Measurements from ENCODE around the gene ITIH5.

Gene ITIH5

GRCh38 chr10:7545261-7545660 is 121.5 kb downstream of the ITIH5 start:
- DNase-seq = no peak

GRCh38 chr10:7544203-7544602 is 122.6 kb downstream of the ITIH5 start:
- DNase-seq = no peak

GRCh38 chr10:7542189-7542914 is 124.4 kb downstream of the ITIH5 start:
- DNase-seq = no peak

GRCh38 chr10:7541137-7542087 is 125.4 kb downstream of the ITIH5 start:
- no peak for DNase-seq

- DNase-seq = no peak
These were observed 127.7 kb downstream of the ITIH5 start for GRCh38 chr10:7538970-7539654.

GRCh38 chr10:7537126-7537525 is 129.6 kb downstream of the ITIH5 start:
- DNase-seq = no peak

GRCh38 chr10:7534480-7534852 is 132.3 kb downstream of the ITIH5 start:
- DNase-seq = no peak

- DNase-seq = no peak
These were observed 132.9 kb downstream of the ITIH5 start for GRCh38 chr10:7533657-7534479.

- DNase-seq = no peak
These were observed 133.9 kb downstream of the ITIH5 start for GRCh38 chr10:7532723-7533498.

- DNase-seq = no peak
These were observed 137.1 kb downstream of the ITIH5 start for GRCh38 chr10:7529638-7530037.

GRCh38 chr10:7527468-7527867 is 139.3 kb downstream of the ITIH5 start:
- no peak for DNase-seq

- DNase-seq = no peak
These were observed 140.8 kb downstream of the ITIH5 start for GRCh38 chr10:7526017-7526400.

- no peak for DNase-seq
These were observed 141.3 kb downstream of the ITIH5 start for GRCh38 chr10:7525314-7526016.

GRCh38 chr10:7523656-7524055 is 143.1 kb downstream of the ITIH5 start:
- DNase-seq = no peak

GRCh38 chr10:7520507-7521485 is 146.0 kb downstream of the ITIH5 start:
- DNase-seq = no peak

- no peak for DNase-seq
These were observed 147.4 kb downstream of the ITIH5 start for GRCh38 chr10:7519351-7519750.

- no peak for DNase-seq
These were observed 148.1 kb downstream of the ITIH5 start for GRCh38 chr10:7518693-7519092.

GRCh38 chr10:7515439-7515838 is 151.3 kb downstream of the ITIH5 start:
- DNase-seq = no peak

GRCh38 chr10:7513936-7514335 is 152.8 kb downstream of the ITIH5 start:
- no peak for DNase-seq

GRCh38 chr10:7513455-7513854 is 153.3 kb downstream of the ITIH5 start:
- DNase-seq = no peak

All from cortex of kidney (tissue), 1 donor.